NCI-H526 treated with DMSO at 0.1 percent for 48 hours (cell line): ENCODE data around the gene VAMP5.
"Not testable (repeated sequence)": the region's sequence is repeated elsewhere in the genome, so short reads cannot be mapped to it uniquely, and the experiment has no call there.

Experiments used
- DNase-seq: peaks from one replicate; lab custom pipeline; 2025; lab: John Stamatoyannopoulos, UW

Gene VAMP5

DNA sequence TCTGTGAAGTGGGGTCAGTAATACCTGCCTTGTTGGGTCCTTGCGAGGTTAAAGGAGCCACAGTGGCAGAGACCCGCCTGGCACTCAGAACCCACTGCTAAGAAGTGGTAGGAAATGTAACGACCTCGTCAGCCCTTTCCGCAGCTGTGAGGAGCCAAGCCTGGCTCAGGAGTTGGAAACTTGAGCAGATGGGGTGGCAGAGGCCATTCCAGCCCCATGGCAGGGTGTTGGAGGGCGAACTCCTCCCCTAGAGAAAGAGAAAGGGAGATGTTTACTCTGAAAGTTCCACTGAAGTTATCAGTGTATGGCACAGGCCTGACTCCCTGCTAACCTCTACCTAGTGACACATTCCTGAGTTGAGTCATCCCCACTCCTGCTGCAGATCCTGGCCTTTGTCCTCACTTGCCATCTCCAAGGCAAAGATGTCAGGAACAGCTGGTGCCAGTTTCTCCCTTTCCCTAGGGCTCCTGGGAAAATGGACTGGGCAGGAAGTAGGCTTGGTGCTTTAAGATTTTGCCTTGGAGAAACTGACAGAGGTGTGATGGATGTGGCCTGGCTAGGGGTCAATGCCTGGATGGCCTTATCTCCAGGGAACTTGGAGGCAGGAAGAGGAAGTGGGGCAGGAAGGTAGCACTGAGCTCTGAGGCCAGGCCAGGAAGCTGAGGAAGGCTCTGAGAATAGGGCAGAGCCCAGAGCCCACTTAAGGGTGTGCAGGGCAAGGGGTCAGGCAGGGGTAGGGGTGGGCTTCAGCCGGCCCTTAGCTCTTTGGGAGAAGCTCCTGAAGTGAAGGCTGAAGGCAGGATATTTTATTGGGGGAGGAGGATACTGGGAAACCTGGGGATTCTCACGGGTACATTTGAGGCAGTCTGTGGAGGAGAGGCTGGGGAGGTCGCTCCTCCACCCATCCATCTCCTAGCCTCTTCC lies 888 bp downstream of the VAMP5 start:
- no peak for DNase-seq

DNA sequence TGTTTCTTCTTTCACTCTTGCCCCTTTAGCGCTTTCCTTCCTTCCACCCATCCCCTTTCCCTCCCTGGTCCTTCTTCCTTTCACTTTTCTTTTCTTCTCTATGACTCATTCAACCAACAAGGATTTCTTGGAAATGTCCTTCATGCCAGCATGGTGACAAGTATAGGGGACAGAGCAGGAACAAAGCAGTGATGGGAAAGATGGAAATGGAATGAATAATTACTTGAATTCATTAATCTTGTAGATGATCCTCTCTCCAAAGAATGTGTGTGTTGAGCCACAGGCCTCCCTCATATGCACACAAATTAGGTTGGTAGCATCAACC lies 1.5 kb downstream of the VAMP5 start:
- no peak for DNase-seq

DNA sequence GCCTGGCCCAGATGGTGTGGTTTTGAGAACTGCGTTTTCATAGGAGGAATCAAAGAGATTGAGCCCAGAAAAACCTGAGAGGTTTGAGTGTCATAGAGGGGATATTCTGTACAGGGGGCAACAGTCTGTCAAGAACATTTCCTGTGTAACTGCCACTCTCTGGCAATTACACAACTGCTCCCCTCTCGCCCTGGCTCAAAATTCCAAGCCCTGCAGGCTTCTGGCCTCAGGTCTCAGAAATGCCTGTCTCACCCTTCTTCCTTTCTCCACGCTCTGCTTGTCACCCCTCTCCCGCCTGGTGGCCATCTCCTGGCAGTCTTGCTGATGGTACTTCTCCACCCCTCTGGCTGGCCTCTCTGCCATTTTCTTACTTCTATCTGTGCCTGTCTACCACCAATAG lies 4.0 kb downstream of the VAMP5 start:
- no peak for DNase-seq

DNA sequence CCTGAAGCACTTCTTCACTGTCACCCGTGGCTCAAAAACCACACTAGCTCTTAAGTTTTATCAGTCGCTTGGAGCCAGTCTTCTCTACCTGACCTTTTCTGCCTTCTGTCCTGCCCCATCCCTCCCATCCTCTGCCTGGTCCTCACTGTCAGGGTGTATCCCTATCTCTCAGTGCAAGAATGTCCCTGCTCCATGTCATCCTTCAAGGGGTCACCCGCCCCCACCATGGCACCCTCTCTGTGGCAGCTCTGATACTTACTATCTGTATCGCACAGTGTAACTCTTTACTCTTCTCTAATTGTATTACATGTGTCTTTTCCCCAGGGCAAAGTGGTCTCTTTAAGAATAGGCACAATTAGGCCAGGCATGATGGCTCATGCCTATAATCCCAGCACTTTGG lies 4.4 kb downstream of the VAMP5 start:
- no peak for DNase-seq

DNA sequence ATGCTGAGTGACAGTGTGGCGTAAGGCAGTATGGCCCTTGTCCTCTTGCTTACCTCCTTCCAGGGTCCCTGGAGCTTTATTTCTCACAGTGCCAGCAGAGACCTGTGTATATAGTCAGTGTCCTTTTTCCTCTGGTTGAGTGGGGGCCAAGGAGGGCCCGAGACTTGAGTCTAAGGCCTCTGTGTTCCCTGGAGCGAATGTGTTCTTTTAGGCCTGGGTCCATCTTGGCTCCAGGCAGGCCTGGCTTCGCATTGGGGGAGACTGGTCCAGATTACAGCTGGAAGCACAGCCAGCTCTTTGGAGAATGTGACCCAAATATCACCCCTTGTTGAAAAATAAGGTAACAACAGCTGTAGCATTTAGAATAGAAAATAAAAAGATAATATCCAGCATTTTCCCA lies 5.0 kb downstream of the VAMP5 start:
- DNase-seq: no peak

DNA sequence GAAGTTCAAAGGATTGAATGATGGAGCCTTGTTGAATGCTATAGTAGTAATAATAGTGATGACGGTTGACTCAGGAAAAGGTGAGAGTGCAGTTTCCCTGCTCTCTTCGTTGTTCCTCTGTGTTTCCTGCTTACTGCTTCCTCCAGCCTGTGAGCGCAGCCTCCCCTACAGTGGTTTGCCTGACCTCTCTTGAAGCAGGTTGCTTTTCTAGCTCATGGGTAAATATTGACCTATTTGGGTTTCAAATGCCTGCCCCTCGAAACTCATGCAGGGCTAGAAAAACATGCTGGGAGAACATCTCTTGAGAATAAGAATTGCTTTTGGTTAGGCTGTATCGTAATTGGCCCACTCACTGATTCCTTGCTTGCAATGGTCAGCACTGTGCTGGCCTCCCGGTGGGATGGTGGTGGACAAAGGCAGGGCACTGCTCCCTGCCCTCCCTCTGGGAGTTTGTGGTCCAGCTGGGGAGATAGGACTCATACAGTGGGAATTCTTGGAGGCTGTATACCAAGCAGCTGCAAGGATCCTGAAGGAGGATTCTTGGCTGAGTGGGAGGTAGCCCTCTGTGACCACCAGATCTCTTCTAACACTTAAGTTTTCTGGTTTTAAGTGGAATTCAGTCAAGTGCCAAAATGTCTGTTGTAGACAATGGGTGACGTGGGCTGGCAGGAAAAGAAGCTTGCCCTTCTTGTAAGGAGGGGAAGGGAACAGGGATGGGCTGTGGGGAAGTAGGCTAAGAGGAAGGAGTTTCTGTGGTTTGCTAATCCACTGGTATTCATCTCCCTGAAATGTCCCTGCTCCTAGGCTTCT lies 6.0 kb downstream of the VAMP5 start:
- no peak for DNase-seq

DNA sequence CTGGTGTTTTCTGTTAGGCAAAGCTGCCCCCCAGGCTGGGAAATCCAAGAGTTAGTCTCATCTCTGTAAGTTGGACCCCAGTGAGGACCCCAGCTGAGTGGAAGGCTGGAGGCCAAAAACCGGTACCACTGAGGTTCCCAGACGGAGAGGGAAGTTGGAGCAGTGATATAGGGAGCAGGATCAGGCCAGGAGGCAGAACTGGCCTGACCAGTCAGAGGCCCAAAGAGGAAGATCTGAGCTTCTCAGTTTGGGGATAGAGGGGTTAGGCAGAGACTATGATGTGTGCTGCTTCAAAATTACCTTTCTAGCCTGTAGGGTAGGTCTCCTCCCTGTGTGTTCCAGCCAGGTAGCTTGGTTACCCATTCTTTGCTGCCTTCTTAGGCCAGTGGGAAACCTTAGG lies 6.7 kb downstream of the VAMP5 start:
- no peak for DNase-seq

DNA sequence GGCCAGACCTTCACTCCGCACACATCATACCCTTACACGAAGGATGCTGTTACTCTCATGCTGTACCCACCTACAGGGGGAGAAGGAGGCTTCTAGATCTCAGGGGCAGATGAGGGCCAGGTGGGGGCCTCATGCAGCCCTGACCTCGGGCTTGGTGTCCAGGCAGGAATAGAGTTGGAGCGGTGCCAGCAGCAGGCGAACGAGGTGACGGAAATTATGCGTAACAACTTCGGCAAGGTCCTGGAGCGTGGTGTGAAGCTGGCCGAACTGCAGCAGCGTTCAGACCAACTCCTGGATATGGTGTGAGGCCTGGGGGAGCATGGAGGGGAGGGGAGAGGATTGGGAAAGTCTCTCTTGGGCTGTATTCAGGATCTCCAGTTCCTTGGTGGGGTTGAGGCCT lies 7.3 kb downstream of the VAMP5 start:
- no peak for DNase-seq

DNA sequence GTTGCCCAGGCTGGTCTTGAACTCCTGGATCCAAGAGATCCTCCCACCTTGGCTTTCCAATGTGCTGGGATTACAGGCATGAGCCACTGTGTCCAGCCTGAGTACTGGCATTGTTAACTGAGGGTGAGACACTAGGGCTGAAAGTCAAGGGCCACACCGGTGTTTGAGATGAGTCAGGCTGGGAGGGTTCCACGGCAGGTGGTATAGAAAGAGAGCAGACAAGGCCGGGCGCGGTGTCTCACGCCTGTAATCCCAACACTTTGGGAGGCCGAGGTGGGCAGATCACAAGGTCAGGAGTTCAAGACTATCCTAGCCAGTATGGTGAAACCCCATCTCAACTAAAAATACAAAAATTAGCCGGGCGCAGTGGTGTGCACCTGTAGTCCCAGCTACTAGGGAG lies 8.1 kb downstream of the VAMP5 start:
- DNase-seq: not testable (repeated sequence)

DNA sequence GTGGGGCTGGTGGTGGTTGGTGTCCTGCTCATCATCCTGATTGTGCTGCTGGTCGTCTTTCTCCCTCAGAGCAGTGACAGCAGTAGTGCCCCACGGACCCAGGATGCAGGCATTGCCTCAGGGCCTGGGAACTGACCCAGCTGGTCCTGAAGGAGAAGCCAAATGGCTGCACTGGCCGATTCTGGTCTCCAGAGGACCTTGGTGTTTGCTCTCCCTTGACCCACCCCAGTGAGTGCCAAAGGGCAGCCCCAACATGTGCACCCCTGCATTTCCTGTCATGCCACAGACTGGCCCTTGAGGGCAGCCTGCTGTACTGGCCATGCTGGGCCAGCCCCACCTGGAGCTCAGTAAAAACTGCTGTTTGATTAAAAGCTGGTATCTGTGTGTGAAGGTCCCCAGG lies 8.8 kb downstream of the VAMP5 start:
- DNase-seq: no peak

DNA sequence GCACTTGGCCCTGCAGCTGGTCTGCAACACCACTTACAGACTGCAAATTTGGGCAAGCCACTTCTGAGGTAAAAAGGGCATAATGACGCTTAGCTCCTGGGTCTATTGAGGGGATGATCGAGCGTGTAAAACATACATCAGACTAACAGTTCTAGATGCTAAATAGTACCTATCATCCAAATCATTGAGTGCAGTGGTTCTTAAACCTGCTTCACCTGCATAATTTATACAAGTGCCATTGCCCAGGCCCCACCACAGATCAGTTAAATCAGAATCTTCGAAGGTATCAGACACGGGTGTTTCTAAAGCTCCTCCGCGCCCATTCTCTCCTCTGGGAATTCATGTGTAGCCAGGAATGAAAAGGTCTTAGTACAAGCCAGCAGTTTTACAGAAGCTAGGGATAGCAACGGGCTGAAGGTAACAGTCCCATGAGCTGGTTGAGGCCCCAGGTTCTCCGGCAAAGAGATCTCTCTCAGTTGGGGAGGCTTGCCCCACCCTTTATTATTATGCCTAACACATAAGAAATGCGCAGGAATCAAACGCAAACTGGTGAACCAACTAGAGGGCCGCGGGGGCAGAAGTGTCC lies 10.6 kb downstream of the VAMP5 start:
- no peak for DNase-seq

DNA sequence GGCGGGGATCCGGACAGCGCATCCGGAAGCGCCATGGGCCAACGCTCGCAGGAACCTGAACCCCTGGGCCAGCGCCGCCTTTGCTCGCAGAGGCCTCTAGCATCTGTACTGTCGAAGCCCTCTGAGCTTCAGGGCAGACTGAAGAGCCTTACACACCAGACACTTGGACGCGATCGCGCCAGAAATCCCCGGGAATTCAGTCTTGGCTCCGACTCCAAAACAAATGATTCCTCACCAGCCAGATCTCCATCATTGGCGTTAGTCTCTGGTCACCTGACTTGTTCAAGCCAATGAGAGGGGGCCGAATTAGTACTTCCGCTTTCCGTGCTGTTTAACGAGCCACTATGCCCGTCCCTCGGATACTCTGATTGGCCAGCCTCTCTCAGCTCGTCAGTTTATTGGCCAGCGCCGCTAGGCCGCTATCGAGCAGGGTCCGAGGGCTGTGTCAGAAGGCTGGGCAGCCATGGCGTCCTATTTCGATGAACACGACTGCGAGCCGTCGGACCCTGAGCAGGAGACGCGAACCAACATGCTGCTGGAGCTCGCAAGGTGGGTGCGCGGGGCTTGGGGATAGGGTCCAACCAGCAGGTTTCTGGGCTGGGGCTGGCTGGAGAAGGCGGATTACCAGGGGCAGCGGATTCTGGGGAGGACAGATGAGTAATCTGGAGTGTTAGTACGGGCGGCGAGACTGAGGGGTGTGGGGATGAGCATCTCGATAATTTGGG lies 11.2 kb downstream of the VAMP5 start, which contains the start of gene RNF181:
Gene RNF181 (plus strand): TSS at position 445 of the 725 bp plus-strand sequence. CDS start 19 bp downstream, at position 464.
- DNase-seq: peak; percentile 98

DNA sequence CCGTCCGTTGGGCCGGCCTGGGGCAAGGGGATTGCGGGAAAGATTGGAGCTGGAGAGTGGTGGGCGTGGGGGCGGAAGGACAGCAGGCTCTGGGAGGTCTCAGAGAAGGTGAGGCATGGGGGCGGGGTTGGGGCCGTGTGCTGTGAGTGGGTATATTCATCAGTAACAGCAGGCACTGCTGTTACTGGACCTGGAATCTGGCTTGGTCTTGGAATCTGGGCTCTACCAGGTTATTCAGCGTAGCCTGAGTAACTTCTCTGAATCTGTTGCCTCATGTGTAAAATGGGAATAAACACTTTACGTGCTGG lies 11.7 kb downstream of the VAMP5 start:
- no peak for DNase-seq

DNA sequence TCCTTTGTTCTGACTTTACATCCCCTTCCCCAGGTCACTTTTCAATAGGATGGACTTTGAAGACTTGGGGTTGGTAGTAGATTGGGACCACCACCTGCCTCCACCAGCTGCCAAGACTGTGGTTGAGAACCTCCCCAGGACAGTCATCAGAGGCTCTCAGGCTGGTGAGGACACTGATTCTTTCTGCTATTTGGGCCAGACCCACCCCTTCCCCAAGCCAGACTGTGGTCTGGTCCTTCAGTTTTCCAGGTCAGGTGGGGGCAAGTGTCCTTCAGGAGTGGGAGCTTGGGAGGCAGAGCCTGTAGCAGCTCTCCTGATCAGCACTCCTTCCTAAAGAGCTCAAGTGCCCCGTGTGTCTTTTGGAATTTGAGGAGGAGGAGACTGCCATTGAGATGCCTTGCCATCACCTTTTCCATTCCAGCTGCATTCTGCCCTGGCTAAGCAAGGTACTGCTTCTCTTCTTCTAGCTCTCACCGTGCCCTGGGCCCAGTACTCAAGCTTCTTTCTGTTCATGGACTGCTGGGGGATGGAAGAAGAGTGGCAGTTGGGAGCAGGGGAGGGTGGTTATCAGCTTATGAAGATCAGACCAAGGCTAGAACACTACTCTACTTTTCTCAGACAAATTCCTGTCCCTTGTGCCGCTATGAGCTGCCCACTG lies 12.4 kb downstream of the VAMP5 start:
- DNase-seq: no peak

DNA sequence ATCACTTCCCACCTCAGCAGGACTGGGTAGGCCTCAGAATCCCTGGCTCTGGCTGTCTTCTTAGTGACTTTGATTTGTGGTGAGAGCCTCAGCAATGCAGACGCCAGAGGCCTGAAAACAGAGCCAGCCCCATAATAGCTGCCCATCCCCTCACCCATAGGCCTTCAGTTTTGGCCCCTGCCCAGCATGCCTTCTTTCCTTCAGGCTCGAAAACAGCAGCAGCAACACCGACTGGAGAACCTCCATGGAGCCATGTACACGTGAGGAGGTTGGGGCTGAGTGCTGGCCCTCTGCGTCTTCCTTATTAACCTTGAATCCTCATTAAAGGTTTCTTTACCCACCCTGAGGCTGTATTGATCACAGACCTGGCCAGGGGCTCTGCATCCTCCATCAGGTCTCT lies 13.0 kb downstream of the VAMP5 start:
- no peak for DNase-seq

DNA sequence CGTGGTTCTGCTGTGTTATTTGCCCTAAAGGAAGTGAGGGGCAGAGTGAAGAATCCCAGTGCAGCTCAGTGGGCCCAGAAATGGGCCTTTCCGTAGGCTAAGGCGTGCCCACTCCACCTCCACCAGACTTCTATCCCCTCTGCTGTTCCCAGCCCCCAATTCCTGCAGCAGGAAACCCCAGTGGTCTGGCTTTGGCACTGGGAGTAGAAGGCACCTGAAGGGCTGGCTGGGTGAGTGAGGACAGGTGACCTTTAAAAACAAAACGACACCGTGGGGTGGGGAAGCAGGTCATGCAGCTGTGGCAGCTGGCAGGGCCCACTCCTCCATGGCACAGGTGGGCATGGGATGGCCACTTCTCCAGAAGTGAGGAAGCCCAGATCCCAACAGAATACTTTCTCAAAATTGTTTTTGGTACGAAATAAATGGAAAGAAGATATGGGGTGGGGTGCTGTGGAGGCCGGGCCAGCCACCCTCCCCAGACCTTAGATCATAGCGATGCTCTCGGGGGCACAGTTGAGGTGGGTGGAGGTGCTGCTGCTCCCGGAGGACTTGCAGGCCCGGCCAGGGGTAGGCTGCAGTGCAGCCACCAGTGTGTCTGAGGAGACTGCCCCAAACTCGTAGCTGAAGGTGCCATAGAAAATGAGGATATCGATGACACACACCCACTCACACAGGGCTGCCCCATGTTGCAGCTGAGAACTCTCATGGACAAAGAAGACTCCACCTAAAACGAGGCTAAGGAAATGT lies 14.5 kb downstream of the VAMP5 start:
- no peak for DNase-seq

DNA sequence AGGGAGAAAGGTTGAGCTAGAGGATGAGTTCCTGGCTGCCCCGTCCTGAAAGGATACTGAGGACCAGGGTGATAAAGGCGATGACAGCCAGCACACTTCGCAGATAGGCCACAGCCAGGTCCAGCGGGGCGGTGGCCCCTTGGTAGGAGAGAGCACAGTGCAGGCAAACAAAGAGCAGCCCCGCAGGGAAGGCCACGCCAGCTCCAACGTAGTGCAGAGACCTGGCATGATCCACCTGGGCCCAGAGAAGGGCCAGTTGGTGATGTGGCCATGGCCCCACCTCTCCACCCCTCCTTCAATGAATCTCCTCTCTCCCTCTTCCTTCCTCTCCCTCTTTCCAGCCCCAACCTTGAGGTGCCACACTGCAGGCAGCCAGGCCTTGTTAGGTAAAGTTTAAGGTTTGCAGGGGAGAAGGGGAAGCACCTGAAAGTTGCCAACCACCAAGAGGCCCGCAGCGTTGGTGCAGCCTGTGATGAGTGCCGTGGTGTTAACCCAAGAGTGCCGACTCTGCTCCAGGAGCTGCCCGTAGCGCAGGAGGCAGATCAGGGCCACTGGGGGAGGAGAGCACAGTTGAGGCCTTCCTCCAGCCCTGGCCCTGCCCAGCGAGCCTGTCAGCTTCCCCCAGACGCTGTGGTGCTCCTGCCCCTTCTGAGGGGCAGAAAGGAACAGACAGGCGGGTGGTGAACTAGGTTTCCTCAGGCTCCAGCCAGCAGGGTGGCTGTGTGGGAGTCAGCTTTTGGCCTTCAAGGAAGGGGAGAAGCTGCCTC lies 15.4 kb downstream of the VAMP5 start:
- no peak for DNase-seq

DNA sequence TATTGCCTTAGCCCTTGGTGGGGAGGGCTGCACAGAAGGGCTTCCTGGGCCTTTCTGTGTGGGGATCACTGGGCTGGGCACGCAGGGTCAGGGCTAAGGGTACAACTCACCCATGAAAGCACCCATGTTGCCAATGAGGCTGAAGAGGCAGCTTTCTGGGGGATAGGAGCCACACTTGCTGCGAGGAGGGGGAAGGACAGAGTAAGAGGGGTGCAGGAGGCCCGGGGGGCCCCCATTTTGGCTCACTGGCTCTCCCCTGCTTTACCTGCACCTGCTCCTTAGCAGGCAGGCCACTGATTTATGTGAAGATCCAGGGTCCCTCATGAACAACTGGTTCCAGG lies 16.0 kb downstream of the VAMP5 start:
- no peak for DNase-seq

DNA sequence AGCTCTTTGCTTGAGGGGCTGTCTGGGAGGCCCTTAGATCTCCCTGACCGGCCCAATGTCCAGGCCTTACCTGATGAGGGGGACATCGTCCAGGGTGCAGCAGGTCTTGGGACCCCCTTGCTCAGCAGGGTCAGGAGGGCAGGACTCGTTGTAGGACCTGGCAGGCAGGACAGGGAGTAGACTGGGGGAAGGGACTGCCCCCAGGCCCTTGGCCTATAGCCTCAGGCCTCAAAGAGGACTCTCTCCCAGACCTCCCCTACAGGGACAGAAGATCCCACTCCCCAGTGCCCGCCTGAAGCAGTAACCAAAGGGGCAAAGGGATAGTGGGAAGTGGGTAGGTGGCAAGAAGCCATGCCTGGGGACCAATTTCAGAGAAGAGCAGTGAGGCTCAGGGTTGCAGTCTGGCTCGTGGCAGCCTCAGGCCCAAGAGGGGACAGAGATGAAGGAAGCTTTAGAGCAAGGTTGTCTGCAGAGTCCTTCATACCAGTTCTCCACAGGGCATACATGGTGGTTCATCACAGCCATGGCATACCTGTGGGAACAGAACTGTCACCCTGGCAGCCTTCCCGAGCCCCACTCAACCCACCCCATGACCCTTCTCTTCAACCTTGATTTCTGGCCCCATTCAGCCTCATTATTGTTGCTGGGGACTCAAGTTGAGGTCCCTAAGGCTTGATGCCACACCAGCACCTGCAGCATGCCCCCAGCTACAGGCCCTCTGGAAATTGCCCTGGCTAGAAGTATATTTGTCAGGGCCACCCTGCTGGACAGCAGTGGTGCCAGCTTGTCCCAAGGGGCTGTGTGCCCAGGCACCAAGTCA lies 16.9 kb downstream of the VAMP5 start:
- no peak for DNase-seq
